ENCODE results near the gene ARL10.
A peak's percentile ranks its signal among the peaks of the same experiment; 100 is the strongest.

Gene ARL10

DNA sequence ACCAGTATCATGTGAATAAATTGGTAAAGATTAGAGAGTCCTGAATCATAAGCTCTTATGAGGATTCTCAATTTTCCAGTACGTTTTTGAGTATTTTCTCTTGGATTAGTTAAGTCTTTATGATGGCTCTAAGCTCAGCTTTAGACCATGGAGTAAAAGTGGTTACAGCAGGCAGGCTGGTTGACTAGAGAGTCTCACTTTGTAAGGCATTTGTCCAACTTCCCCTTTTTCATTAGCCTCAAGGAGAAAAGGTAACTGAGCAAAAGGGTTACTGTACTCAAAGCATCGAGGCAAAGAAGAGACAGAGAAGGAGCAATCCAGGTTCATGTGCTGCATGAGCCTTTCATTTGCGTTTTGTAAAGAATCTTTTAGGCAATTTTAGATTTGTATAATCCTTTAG is 14.6 kb downstream of the ARL10 start:
- Histone ChIP-seq H3K4me3 (no peak overlapping the region), H3K4me1 (peaks cover under 1% of the 10 kb centered on the region), H3K9ac (no peak overlapping the region), H3K27ac (no peak overlapping the region), H3K27me3 (no peaks in the 10 kb centered on the region), H4K20me1 (peaks cover 37% of the 10 kb centered on the region), H3K36me3 (peaks cover 82% of the 10 kb centered on the region), H3K4me2 (no peak overlapping the region), H3K9me3 (no peaks in the 10 kb centered on the region)
- no peak for TF ChIP-seq Cebpa-rat (IDR thresholded peaks at IDR 0.05)

DNA sequence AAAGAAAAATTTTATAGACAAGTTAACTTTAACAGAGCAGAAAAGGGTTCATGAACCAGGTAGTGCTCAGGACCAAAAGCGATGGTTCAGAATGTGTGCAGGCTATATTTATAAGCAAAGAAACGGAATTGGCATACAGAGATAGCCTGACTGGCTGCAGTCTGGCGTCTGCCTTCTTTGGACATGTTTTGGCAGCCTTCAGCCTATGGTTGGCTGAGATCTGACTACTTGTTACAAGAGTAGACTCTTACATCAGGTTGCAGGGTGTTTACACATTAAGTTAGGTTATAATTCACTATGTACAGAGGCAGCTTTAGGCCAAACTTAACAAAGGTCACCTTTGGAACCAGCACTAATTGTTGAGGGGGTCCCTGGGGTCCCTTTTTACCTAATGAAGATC is 16.1 kb downstream of the ARL10 start:
- Histone ChIP-seq H3K36me3 (peaks cover 89% of the 10 kb centered on the region), H4K20me1 (peaks cover 52% of the 10 kb centered on the region)

DNA sequence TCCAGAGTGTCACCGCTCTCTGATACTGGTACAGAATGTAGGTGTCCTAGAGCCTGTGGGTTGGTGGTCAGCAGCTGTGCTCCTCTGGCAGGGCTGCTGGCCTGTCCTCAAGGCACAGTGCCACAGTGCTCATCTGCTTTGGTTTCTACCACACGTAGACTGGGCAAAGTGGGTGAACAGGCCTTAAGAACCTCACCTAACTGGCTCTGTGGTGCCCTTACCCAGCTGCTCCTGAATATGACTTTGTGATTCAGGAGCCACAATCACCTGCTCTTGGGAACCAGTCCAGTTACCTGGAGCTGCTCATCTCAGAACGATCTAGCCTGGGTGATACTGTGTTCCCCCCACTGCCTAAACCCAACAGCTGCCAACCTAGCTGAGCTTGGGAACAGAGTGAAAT is 16.7 kb downstream of the ARL10 start:
- Histone ChIP-seq H3K9ac (no peak overlapping the region), H3K4me2 (no peak overlapping the region), H3K4me3 (no peak overlapping the region), H3K4me1 (peaks cover 22% of the 10 kb centered on the region), H3K27me3 (no peaks in the 10 kb centered on the region), H3K9me3 (no peaks in the 10 kb centered on the region), H3K36me3 (peaks cover 89% of the 10 kb centered on the region), H3K27ac (no peak overlapping the region), H4K20me1 (peaks cover 58% of the 10 kb centered on the region)
- TF ChIP-seq Cebpa-rat (IDR thresholded peaks at IDR 0.05) = no peak

More for the DNA sequence above, 16.1 kb downstream of the ARL10 start:
- no peak for TF ChIP-seq Cebpa-rat (IDR thresholded peaks at IDR 0.05)
- H3K9me3 ChIP-seq = no peaks in the 10 kb centered on the region
- H3K27ac ChIP-seq = no peak overlapping the region
- H3K4me1 ChIP-seq = peaks cover 16% of the 10 kb centered on the region
- no peak overlapping the region for H3K4me2 ChIP-seq
- H3K4me3 ChIP-seq = no peak overlapping the region
- no peaks in the 10 kb centered on the region for H3K27me3 ChIP-seq
- no peak overlapping the region for H3K9ac ChIP-seq

- no peak overlapping the region for H3K27ac ChIP-seq
- no peak overlapping the region for H3K4me2 ChIP-seq
- H3K4me1 ChIP-seq = peaks cover 28% of the 10 kb centered on the region
- H3K27me3 ChIP-seq = no peaks in the 10 kb centered on the region
- H4K20me1 ChIP-seq = peaks cover 65% of the 10 kb centered on the region
- no peak for TF ChIP-seq Cebpa-rat (IDR thresholded peaks at IDR 0.05)
- no peak overlapping the region for H3K9ac ChIP-seq
- no peaks in the 10 kb centered on the region for H3K9me3 ChIP-seq
- H3K4me3 ChIP-seq = no peak overlapping the region
- peaks cover 84% of the 10 kb centered on the region for H3K36me3 ChIP-seq
Observed at GRCh38 chr5:176382721-176383120, 17.4 kb downstream of the ARL10 start.

GRCh38 chr5:176383248-176383905 is 18.1 kb downstream of the ARL10 start:
- H3K4me3 ChIP-seq = no peak overlapping the region
- H3K4me1 ChIP-seq = peaks cover 28% of the 10 kb centered on the region
- H3K36me3 ChIP-seq = peaks cover 78% of the 10 kb centered on the region
- no peak overlapping the region for H3K27ac ChIP-seq
- H3K9me3 ChIP-seq = no peaks in the 10 kb centered on the region
- no peak for TF ChIP-seq Cebpa-rat (IDR thresholded peaks at IDR 0.05)
- H3K27me3 ChIP-seq = no peaks in the 10 kb centered on the region
- no peak overlapping the region for H3K4me2 ChIP-seq
- no peak overlapping the region for H3K9ac ChIP-seq
- H4K20me1 ChIP-seq = peaks cover 65% of the 10 kb centered on the region

DNA sequence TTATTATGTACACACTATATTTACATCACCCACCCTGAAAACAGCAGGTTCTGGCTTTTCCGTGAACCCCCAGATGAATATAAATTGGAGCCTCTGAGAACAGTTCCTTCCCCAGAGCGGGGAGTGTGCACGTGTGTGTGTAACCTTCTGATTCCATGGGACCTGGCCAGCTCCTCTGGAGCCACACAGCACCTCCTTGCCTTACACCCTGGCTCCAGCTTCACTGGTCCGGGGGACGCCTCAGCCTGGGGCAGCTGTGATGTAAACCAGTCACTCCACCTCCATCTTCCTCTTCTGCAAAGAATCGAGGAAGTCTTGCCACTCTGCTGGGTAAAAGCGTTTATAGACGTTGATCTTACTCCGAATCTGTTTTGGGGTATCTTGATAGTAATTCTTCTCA is 18.7 kb downstream of the ARL10 start:
- Histone ChIP-seq H3K9ac (no peak overlapping the region), H3K27me3 (no peaks in the 10 kb centered on the region), H3K4me2 (no peak overlapping the region), H3K9me3 (no peaks in the 10 kb centered on the region), H3K4me1 (peaks cover 28% of the 10 kb centered on the region), H3K27ac (no peak overlapping the region), H3K36me3 (peaks cover 77% of the 10 kb centered on the region), H3K4me3 (no peak overlapping the region), H4K20me1 (peaks cover 65% of the 10 kb centered on the region)
- no peak for TF ChIP-seq Cebpa-rat (IDR thresholded peaks at IDR 0.05)

GRCh38 chr5:176384366-176384930 is 19.2 kb downstream of the ARL10 start:
- H3K36me3 ChIP-seq = peaks cover 72% of the 10 kb centered on the region
- H3K27me3 ChIP-seq = no peaks in the 10 kb centered on the region
- H3K4me3 ChIP-seq = no peak overlapping the region
- H3K27ac ChIP-seq = no peak overlapping the region
- H3K9ac ChIP-seq = no peak overlapping the region
- no peak for TF ChIP-seq Cebpa-rat (IDR thresholded peaks at IDR 0.05)
- peaks cover 29% of the 10 kb centered on the region for H3K4me1 ChIP-seq
- no peak overlapping the region for H3K4me2 ChIP-seq
- peaks cover 65% of the 10 kb centered on the region for H4K20me1 ChIP-seq
- no peaks in the 10 kb centered on the region for H3K9me3 ChIP-seq

GRCh38 chr5:176384991-176385390 is 19.7 kb downstream of the ARL10 start:
- no peaks in the 10 kb centered on the region for H3K27me3 ChIP-seq
- H3K4me1 ChIP-seq = peaks cover 34% of the 10 kb centered on the region
- H3K4me3 ChIP-seq = no peak overlapping the region
- H3K4me2 ChIP-seq = 0 out of 2 replicates have a peak overlapping the region, but pooled peaks have one; percentile 11
- no peaks in the 10 kb centered on the region for H3K9me3 ChIP-seq
- H4K20me1 ChIP-seq = peaks cover 65% of the 10 kb centered on the region
- no peak for TF ChIP-seq Cebpa-rat (IDR thresholded peaks at IDR 0.05)
- H3K27ac ChIP-seq = no peak overlapping the region
- peaks cover 69% of the 10 kb centered on the region for H3K36me3 ChIP-seq
- H3K9ac ChIP-seq = no peak overlapping the region

- peak overlapping the region; percentile 90 for H3K4me2 ChIP-seq
- H3K4me3 ChIP-seq = peak overlapping the region; percentile 95
- peaks cover 72% of the 10 kb centered on the region for H3K36me3 ChIP-seq
Observed at GRCh38 chr5:176386491-176386890, 21.2 kb downstream of the ARL10 start.

GRCh38 chr5:176387384-176387925 is 22.2 kb downstream of the ARL10 start:
- peaks cover 46% of the 10 kb centered on the region for H3K4me1 ChIP-seq
- H3K36me3 ChIP-seq = peaks cover 72% of the 10 kb centered on the region

More at GRCh38 chr5:176386491-176386890, 21.2 kb downstream of the ARL10 start:
- Histone ChIP-seq H3K27me3 (no peaks in the 10 kb centered on the region), H3K27ac (no peak overlapping the region), H3K4me1 (peaks cover 39% of the 10 kb centered on the region), H3K9me3 (no peaks in the 10 kb centered on the region), H4K20me1 (peaks cover 62% of the 10 kb centered on the region), H3K9ac (peak overlapping the region; percentile 98; the same call in 1 of the 2 replicates)
- TF ChIP-seq Cebpa-rat (IDR thresholded peaks at IDR 0.05) = no peak

More at GRCh38 chr5:176387384-176387925, 22.2 kb downstream of the ARL10 start:
- Histone ChIP-seq H3K27me3 (no peaks in the 10 kb centered on the region), H4K20me1 (peaks cover 52% of the 10 kb centered on the region), H3K9ac (peak overlapping the region; percentile 98), H3K27ac (peak overlapping the region; percentile 96), H3K4me2 (peak overlapping the region; percentile 90), H3K4me3 (peak overlapping the region; percentile 95), H3K9me3 (no peaks in the 10 kb centered on the region)
- TF ChIP-seq Cebpa-rat (IDR thresholded peaks at IDR 0.05) = no peak
